ENCODE measurements around the gene XNDC1N. TPM values are rescaled to one million over a fixed set of nuclear protein-coding genes. Genes with fewer than 3 reads are reported as not detected.

XNDC1N gene
- total and polyA plus RNA-seq, 2 of the 13 experiments (the other 11 are each of a cell fraction or from before 2014, with no cell fraction given) = 3.4 to 7.5 TPM

DNA sequence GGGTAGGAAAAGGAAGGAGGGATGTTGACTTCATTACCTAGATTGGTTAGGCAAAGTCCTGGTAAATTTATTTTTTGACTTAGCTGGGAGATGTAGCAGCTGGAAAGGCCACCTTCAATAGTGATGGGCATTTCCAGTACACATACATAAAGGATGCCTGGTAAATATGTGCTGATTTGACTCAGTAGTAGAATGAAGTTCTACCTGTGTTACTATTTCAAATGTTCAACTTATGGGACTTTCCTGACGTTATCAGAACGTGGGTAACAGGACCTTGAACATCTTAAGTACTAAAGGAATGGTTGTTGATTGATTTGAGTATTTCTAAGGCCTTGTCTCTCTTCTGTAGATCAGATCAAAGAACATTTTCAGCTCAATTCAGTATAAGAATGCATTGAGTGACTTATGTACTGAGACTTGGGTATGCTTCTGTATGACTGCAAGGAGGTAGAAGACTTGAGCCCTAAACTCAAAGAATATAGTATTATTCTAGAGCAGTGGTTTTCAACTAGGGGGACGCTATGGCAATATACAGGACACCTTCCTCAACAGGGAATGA, 27.6 kb upstream of the XNDC1N start:
- Histone ChIP-seq H3K4me2 (ENCODE audit: low read depth, low read length) (no peak overlapping the region), H3K4me1 (ENCODE audit: insufficient read depth, low read length) (no peaks in the 10 kb centered on the region), H3K4me3 (replicated peaks in 1 of 3; ENCODE audit: insufficient read depth in 1 of 3, low read depth in 2 of 3, low read length in 3 of 3) (no peak overlapping the region), H3K9me3 (ENCODE audit: low read length) (no peaks in the 10 kb centered on the region), H3K27ac (ENCODE audit: extremely low read length, insufficient read depth, low read length) (no peak overlapping the region), H3K36me3 (replicated peaks in 1 of 2; ENCODE audit: control insufficient read depth in 1 of 2, insufficient read depth in 2 of 2, low read length in 2 of 2) (peaks cover 2 to 25% of the 10 kb centered on the region in 2 experiments; a peak in 4 of 5 replicates), H3K27me3 (ENCODE audit: control insufficient read depth in 1 of 2, insufficient read depth in 2 of 2, low read length in 2 of 2) (no peaks in the 10 kb centered on the region), H2AFZ (ENCODE audit: low read length) (no peak overlapping the region), H3K9ac (ENCODE audit: insufficient read depth, low read depth, low read length) (no peak overlapping the region), H4K20me1 (ENCODE audit: insufficient read depth, low read length) (no peaks in the 10 kb centered on the region), H3K79me2 (ENCODE audit: insufficient read depth, low read length) (peaks cover 72% of the 10 kb centered on the region)
- POLR2A ChIA-PET = interaction anchor here (1.1 kb wide), 1 partner anchor 28 kb away, joined by 3 read pairs; the partner anchor contains the start of gene XNDC1N
- TF ChIP-seq ZNF34 (CRISPR knock-in tag; IDR thresholded peaks at IDR 0.05; ENCODE audit: borderline replicate concordance) = no peak
- TF ChIP-seq GTF3A (CRISPR knock-in tag; conservative IDR thresholded peaks at IDR 0.05) = no peak
- no peak for TF ChIP-seq NRL (CRISPR knock-in tag; IDR thresholded peaks at IDR 0.05; ENCODE audit: borderline replicate concordance)
- no peak for TF ChIP-seq ZBTB38 (CRISPR knock-in tag; IDR thresholded peaks at IDR 0.05)
- TF ChIP-seq CEBPB (IDR thresholded peaks at IDR 0.05; ENCODE audit: borderline replicate concordance, low read depth, low read length) = no peak
- no peak for TF ChIP-seq CHCHD3 (CRISPR knock-in tag; IDR thresholded peaks at IDR 0.05)
- no peak for TF ChIP-seq ZNF350 (CRISPR knock-in tag; IDR thresholded peaks at IDR 0.05; ENCODE audit: borderline replicate concordance, low read depth)
- TF ChIP-seq, protein P1, sequence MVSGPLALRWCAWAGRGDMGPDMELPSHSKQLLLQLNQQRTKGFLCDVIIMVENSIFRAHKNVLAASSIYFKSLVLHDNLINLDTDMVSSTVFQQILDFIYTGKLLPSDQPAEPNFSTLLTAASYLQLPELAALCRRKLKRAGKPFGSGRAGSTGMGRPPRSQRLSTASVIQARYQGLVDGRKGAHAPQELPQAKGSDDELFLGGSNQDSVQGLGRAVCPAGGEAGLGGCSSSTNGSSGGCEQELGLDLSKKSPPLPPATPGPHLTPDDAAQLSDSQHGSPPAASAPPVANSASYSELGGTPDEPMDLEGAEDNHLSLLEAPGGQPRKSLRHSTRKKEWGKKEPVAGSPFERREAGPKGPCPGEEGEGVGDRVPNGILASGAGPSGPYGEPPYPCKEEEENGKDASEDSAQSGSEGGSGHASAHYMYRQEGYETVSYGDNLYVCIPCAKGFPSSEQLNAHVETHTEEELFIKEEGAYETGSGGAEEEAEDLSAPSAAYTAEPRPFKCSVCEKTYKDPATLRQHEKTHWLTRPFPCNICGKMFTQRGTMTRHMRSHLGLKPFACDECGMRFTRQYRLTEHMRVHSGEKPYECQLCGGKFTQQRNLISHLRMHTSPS (CRISPR knock-in tag; IDR thresholded peaks at IDR 0.05; ENCODE audit: low read depth) = no peak
- TF ChIP-seq, protein P2, sequence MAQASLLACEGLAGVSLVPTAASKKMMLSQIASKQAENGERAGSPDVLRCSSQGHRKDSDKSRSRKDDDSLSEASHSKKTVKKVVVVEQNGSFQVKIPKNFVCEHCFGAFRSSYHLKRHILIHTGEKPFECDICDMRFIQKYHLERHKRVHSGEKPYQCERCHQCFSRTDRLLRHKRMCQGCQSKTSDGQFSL (CRISPR knock-in tag; IDR thresholded peaks at IDR 0.05) = no peak
- TF ChIP-seq, protein P3, sequence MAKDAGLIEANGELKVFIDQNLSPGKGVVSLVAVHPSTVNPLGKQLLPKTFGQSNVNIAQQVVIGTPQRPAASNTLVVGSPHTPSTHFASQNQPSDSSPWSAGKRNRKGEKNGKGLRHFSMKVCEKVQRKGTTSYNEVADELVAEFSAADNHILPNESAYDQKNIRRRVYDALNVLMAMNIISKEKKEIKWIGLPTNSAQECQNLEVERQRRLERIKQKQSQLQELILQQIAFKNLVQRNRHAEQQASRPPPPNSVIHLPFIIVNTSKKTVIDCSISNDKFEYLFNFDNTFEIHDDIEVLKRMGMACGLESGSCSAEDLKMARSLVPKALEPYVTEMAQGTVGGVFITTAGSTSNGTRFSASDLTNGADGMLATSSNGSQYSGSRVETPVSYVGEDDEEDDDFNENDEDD (CRISPR knock-in tag; IDR thresholded peaks at IDR 0.05; ENCODE audit: borderline replicate concordance) = no peak
- no peak for TF ChIP-seq NFE2L1 (CRISPR knock-in tag; IDR thresholded peaks at IDR 0.05; ENCODE audit: borderline replicate concordance)
- TF ChIP-seq ETV5 (CRISPR knock-in tag; IDR thresholded peaks at IDR 0.05; ENCODE audit: borderline replicate concordance) = no peak
- TF ChIP-seq SIX4 (CRISPR knock-in tag; IDR thresholded peaks at IDR 0.05) = no peak
- TF ChIP-seq ZNF431 (CRISPR knock-in tag; IDR thresholded peaks at IDR 0.05; ENCODE audit: borderline replicate concordance, low read depth) = no peak
- TF ChIP-seq, protein P4, sequence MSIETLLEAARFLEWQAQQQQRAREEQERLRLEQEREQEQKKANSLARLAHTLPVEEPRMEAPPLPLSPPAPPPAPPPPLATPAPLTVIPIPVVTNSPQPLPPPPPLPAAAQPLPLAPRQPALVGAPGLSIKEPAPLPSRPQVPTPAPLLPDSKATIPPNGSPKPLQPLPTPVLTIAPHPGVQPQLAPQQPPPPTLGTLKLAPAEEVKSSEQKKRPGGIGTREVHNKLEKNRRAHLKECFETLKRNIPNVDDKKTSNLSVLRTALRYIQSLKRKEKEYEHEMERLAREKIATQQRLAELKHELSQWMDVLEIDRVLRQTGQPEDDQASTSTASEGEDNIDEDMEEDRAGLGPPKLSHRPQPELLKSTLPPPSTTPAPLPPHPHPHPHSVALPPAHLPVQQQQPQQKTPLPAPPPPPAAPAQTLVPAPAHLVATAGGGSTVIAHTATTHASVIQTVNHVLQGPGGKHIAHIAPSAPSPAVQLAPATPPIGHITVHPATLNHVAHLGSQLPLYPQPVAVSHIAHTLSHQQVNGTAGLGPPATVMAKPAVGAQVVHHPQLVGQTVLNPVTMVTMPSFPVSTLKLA (IDR thresholded peaks at IDR 0.05) = no peak
- no peak for TF ChIP-seq FOSL2 (CRISPR knock-in tag; IDR thresholded peaks at IDR 0.05)
- intact Hi-C loops (cut with micrococcal nuclease; ENCODE audit: unreplicated experiment) (no loop called here), in situ Hi-C loops (cut with HindIII; ENCODE audit: extremely low pct_ligation_motif_present, low pct_unique_long_range_greater_than_20kb) (no loop called here)
- CTCF ChIA-PET (ENCODE audit: low intra/inter-chr PET ratio, low total read pairs) = no interaction called here
- DNase-seq (ENCODE audit: low spot score) (no peak), ATAC-seq (no peak), FAIRE-seq (no peak)
- no TSS peak for BruUV-seq (replicated peaks)
- WGBS (ENCODE audit: low lambda C conversion rate) = 55% methylated on average over 3 of the region's 3 CpGs
